ENCODE data around the gene HSPH1. TPM values are rescaled to one million over a fixed set of nuclear protein-coding genes. Genes with fewer than 3 reads are reported as not detected.

Gene HSPH1
- total RNA-seq: 100 to 1,000 TPM; 122 to 150 TPM

- peaks cover 21% of the 10 kb centered on the region for H3K36me3 Mint-ChIP-seq (ENCODE audit: low read depth)
- H3K27me3 Mint-ChIP-seq (ENCODE audit: low read depth): no peaks in the 10 kb centered on the region
- DNase-seq: peak; percentile 99
- intact Hi-C loops (cut with micrococcal nuclease): loop anchor here (1.0 to 10.0 kb wide), 18 partner anchors 17 to 1575 kb away; partner anchors contain the start of genes BRCA2, KATNAL1, N4BP2L2 and SLC7A1
- H3K4me1 Mint-ChIP-seq (ENCODE audit: low read depth): peaks cover 27% of the 10 kb centered on the region
- H3K9me3 Mint-ChIP-seq: no peaks in the 10 kb centered on the region
- peak within 1 kb of the TSS; percentile 96 for H3K4me3 Mint-ChIP-seq
- peak within 1 kb of the TSS; percentile 98 for H3K27ac Mint-ChIP-seq
- CTCF ChIA-PET: interaction anchor here (1.5 kb wide), 1 partner anchor 41 kb away, joined by 3 read pairs; no protein-coding TSS in a partner anchor
Measured at GRCh38 chr13:31161557-31162150, at the start of gene HSPH1. Gene HSPH1 (minus strand): TSS chr13:31161904. CDS start chr13:31161582, 322 bp downstream.

GRCh38 chr13:31209841-31210210, 48.1 kb upstream of the HSPH1 start:
- DNase-seq: no peak
- CTCF ChIA-PET: no interaction called here
- no peak overlapping the region for H3K4me3 Mint-ChIP-seq
- H3K36me3 Mint-ChIP-seq (ENCODE audit: low read depth): no peaks in the 10 kb centered on the region
- no peaks in the 10 kb centered on the region for H3K9me3 Mint-ChIP-seq
- H3K4me1 Mint-ChIP-seq (ENCODE audit: low read depth): peaks cover 15% of the 10 kb centered on the region
- no peak overlapping the region for H3K27ac Mint-ChIP-seq
- H3K27me3 Mint-ChIP-seq (ENCODE audit: low read depth): no peaks in the 10 kb centered on the region
- intact Hi-C loops (cut with micrococcal nuclease): loop anchor here (10.0 kb wide), 2 partner anchors 825 to 1615 kb away; partner anchors contain the start of genes FRY and SLC7A1

DNA sequence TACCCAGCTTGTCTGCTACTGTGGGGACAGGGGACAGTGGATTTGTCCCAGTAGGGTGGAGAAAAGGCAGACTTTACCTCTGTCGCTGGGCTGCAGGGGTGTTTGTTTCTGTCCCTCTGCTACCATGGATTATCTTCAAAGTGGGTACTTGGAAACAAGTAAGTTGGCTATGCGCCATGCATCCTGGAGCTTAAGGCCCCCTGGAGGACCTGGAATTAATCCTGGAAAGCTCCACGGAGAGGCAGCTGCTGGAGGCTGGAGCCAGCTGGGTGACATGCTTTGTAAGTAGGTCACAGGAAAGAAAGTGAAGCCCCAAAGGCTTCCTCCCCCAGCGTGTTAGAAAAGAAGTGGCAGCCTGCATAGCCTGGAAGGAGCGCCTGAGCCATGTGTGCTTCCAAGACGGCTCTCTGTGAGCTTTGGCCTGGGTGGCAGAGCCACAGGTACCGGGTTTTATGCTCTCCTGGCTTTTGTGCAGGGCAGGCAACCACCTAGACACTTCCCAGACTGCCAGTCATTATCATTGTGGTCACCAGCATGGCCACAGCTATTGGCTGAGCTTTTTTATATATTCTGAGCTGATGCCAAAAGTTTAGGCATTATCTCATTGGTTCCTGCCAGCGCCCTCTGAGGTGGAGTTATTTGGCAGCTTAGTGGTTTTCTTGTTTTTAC, 47.6 kb upstream of the HSPH1 start:
- no peaks in the 10 kb centered on the region for H3K27me3 Mint-ChIP-seq (ENCODE audit: low read depth)
- H3K4me3 Mint-ChIP-seq: no peak overlapping the region
- peaks cover 16% of the 10 kb centered on the region for H3K4me1 Mint-ChIP-seq (ENCODE audit: low read depth)
- DNase-seq: no peak
- no peaks in the 10 kb centered on the region for H3K36me3 Mint-ChIP-seq (ENCODE audit: low read depth)
- CTCF ChIA-PET: no interaction called here
- no peak overlapping the region for H3K27ac Mint-ChIP-seq
- intact Hi-C loops (cut with micrococcal nuclease): loop anchor here (10.0 kb wide), 2 partner anchors 825 to 1615 kb away; partner anchors contain the start of genes FRY and SLC7A1
- no peaks in the 10 kb centered on the region for H3K9me3 Mint-ChIP-seq

GRCh38 chr13:31208559-31209122, 46.9 kb upstream of the HSPH1 start:
- CTCF ChIA-PET: no interaction called here
- Mint-ChIP-seq H3K4me3 (no peak overlapping the region), H3K27ac (no peak overlapping the region), H3K9me3 (no peaks in the 10 kb centered on the region), H3K36me3 (ENCODE audit: low read depth) (no peaks in the 10 kb centered on the region), H3K27me3 (ENCODE audit: low read depth) (no peaks in the 10 kb centered on the region), H3K4me1 (ENCODE audit: low read depth) (peaks cover 14% of the 10 kb centered on the region)
- intact Hi-C loops (cut with micrococcal nuclease): loop anchor here (10.0 kb wide), 2 partner anchors 826 to 1614 kb away; partner anchors contain the start of genes FRY and SLC7A1
- no peak for DNase-seq

GRCh38 chr13:31207661-31208552, 46.2 kb upstream of the HSPH1 start:
- H3K4me1 Mint-ChIP-seq (ENCODE audit: low read depth): peaks cover 13% of the 10 kb centered on the region
- CTCF ChIA-PET: no interaction called here
- no peaks in the 10 kb centered on the region for H3K36me3 Mint-ChIP-seq (ENCODE audit: low read depth)
- intact Hi-C loops (cut with micrococcal nuclease): loop anchor here (10.0 kb wide), 2 partner anchors 827 to 1613 kb away; partner anchors contain the start of genes FRY and SLC7A1
- no peaks in the 10 kb centered on the region for H3K9me3 Mint-ChIP-seq
- no peak for DNase-seq
- no peak overlapping the region for H3K27ac Mint-ChIP-seq
- no peak overlapping the region for H3K4me3 Mint-ChIP-seq
- H3K27me3 Mint-ChIP-seq (ENCODE audit: low read depth): no peaks in the 10 kb centered on the region

- no peak overlapping the region for H3K27ac Mint-ChIP-seq
- H3K36me3 Mint-ChIP-seq (ENCODE audit: low read depth): no peaks in the 10 kb centered on the region
- H3K4me3 Mint-ChIP-seq: no peak overlapping the region
Measured at GRCh38 chr13:31204592-31204991, 42.9 kb upstream of the HSPH1 start.

DNA sequence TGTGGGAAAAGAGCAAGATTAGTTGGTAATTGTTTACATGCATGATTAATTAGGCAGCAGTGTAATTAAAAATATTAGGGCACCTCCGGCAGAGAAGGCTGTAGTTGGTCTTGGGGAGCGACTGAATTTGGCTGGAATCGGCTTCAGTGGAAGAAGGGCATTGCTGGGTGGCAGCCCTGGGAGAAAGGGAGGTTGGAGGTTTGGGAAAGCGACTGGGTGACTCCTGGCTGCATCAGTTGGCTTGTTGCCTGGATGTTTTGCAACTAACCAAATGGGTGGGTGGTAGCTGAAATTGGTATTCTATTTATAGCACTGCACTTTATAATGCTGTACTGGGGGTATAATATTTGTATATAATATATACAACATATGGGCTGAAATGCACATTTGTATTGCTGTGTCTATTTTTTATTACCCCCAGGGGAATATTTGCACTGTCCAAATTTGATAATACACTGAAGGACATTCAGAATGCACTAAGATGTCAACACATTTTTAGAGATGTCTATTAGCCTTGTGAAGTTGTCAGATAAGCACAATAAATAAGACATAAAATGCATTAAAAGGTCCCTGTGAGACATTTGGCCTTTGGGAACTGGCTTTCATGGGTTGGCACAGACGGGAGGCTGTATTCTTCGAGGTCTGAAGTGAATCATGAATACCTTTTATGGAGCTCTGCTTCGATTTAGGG, 39.8 kb upstream of the HSPH1 start:
- CTCF ChIA-PET: interaction anchor here (0.5 to 1.4 kb wide), 5 partner anchors 11 to 171 kb away, joined by 3 to 4 read pairs (median 3); partner anchors contain the start of gene HSPH1
- H3K36me3 Mint-ChIP-seq (ENCODE audit: low read depth): no peaks in the 10 kb centered on the region
- H3K4me3 Mint-ChIP-seq: peak overlapping the region; percentile 60
- peaks cover 26% of the 10 kb centered on the region for H3K4me1 Mint-ChIP-seq (ENCODE audit: low read depth)
- intact Hi-C loops (cut with micrococcal nuclease): loop anchor here (5.0 to 10.0 kb wide), 3 partner anchors 459 to 1607 kb away; partner anchors contain the start of genes FRY and SLC7A1
- no peak for DNase-seq
- H3K9me3 Mint-ChIP-seq: no peaks in the 10 kb centered on the region
- H3K27ac Mint-ChIP-seq: no peak overlapping the region
- H3K27me3 Mint-ChIP-seq (ENCODE audit: low read depth): no peaks in the 10 kb centered on the region

More at GRCh38 chr13:31204592-31204991, 42.9 kb upstream of the HSPH1 start:
- peak; percentile 18 for DNase-seq
- CTCF ChIA-PET: no interaction called here
- H3K4me1 Mint-ChIP-seq (ENCODE audit: low read depth): peaks cover 19% of the 10 kb centered on the region
- intact Hi-C loops (cut with micrococcal nuclease): loop anchor here (5.0 to 10.0 kb wide), 3 partner anchors 462 to 1610 kb away; partner anchors contain the start of genes FRY and SLC7A1
- no peaks in the 10 kb centered on the region for H3K9me3 Mint-ChIP-seq
- no peaks in the 10 kb centered on the region for H3K27me3 Mint-ChIP-seq (ENCODE audit: low read depth)

GRCh38 chr13:31200637-31200971, 38.9 kb upstream of the HSPH1 start:
- no peaks in the 10 kb centered on the region for H3K9me3 Mint-ChIP-seq
- no peaks in the 10 kb centered on the region for H3K27me3 Mint-ChIP-seq (ENCODE audit: low read depth)
- peak; percentile 32 for DNase-seq
- H3K4me3 Mint-ChIP-seq: peak overlapping the region; percentile 60
- CTCF ChIA-PET: interaction anchor here (0.5 to 1.4 kb wide), 4 partner anchors 12 to 42 kb away, joined by 3 to 4 read pairs (median 3); no protein-coding TSS in a partner anchor
- peak overlapping the region; percentile 63 for H3K27ac Mint-ChIP-seq
- peaks cover 26% of the 10 kb centered on the region for H3K4me1 Mint-ChIP-seq (ENCODE audit: low read depth)
- no peaks in the 10 kb centered on the region for H3K36me3 Mint-ChIP-seq (ENCODE audit: low read depth)
- intact Hi-C loops (cut with micrococcal nuclease): loop anchor here (1.0 to 10.0 kb wide), 4 partner anchors 38 to 1606 kb away; partner anchors contain the start of genes FRY and SLC7A1

DNA sequence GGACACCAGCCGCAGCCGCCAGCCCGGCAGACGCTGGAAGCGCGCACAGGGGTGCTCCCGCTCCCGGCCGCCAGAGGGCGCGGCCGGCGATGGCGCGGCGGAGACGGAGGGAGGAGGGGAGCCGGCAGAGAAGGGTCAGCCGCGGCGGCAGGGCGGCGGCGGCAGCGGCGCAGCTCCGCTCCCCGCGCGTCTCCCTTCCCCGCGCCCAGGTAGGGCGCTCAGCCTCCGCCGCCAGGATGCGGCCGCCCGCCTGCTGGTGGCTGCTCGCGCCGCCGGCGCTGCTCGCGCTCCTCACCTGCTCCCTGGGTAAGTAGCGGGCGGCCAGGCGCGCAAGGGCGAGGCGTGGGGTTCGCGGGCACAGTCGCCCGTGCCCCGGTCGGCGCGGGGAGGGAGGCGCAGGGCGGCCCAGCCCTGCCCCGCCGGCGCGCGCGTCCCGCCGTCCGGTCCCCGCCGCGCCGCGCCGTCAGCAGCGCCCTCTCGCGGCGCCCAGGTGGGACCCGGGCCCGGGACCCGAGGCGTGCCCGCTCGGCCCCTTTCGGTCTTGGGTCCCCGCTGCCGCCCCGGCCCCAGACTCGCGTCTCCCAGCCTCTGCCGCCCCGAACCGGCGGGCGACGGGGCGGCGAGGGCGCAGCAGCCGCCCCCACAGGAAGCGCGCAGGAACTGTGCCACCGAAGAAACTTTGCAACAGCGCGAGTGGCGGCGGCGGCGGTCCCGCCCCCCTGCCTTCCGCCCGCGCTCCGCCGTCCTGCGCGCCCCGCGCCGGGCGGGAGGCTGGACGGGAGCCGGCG, 38.3 kb upstream of the HSPH1 start, which contains the start of gene B3GLCT:
B3GLCT (plus strand) TSS at position 127 of the 788 bp plus-strand sequence; CDS start at position 237, 110 bp downstream.
- H3K4me3 Mint-ChIP-seq: peak within 1 kb of the TSS; percentile 83
- DNase-seq: peak; percentile 65
- intact Hi-C loops (cut with micrococcal nuclease): loop anchor here (1.0 to 10.0 kb wide), 7 partner anchors 38 to 1605 kb away; partner anchors contain the start of genes FRY and SLC7A1
- CTCF ChIA-PET: interaction anchor here (1.2 to 2.3 kb wide), 5 partner anchors 12 to 129 kb away, joined by 3 to 6 read pairs (median 4); no protein-coding TSS in a partner anchor
- H3K27me3 Mint-ChIP-seq (ENCODE audit: low read depth): no peaks in the 10 kb centered on the region
- no peaks in the 10 kb centered on the region for H3K9me3 Mint-ChIP-seq
- H3K36me3 Mint-ChIP-seq (ENCODE audit: low read depth): no peaks in the 10 kb centered on the region
- H3K4me1 Mint-ChIP-seq (ENCODE audit: low read depth): peaks cover 26% of the 10 kb centered on the region
- peak within 1 kb of the TSS; percentile 68 for H3K27ac Mint-ChIP-seq

DNA sequence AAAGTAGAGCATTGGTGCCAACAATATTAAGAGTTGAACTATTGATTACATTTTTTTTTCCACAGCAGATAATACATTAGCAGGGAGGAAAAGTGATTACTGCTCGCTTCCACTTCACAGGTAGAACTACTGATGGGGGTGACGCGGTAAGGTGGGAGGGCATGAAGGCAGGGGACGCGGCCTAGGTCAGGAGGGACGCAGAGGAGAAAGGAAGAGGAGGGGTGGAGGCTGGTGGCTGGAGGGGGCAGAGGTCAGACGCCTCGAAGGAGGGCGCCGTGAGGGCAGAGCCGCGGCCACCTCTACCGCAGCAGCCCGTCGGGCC, 37.8 kb upstream of the HSPH1 start:
- H3K4me3 Mint-ChIP-seq: peak overlapping the region; percentile 83
- no peaks in the 10 kb centered on the region for H3K9me3 Mint-ChIP-seq
- CTCF ChIA-PET: interaction anchor here (0.8 to 2.3 kb wide), 6 partner anchors 9 to 128 kb away, joined by 3 to 6 read pairs (median 5); no protein-coding TSS in a partner anchor
- peak overlapping the region; percentile 68 for H3K27ac Mint-ChIP-seq
- H3K27me3 Mint-ChIP-seq (ENCODE audit: low read depth): no peaks in the 10 kb centered on the region
- no peak for DNase-seq
- H3K4me1 Mint-ChIP-seq (ENCODE audit: low read depth): peaks cover 20% of the 10 kb centered on the region
- intact Hi-C loops (cut with micrococcal nuclease): loop anchor here (1.0 to 2.0 kb wide), 3 partner anchors 125 to 225 kb away; no protein-coding TSS in a partner anchor
- no peaks in the 10 kb centered on the region for H3K36me3 Mint-ChIP-seq (ENCODE audit: low read depth)

Data from activated naive CD4-positive, alpha-beta T cell treated with anti-CD3 and anti-CD28 coated beads for 36 hours (primary cell).